ENCODE data around the gene ASIC1.
A peak's percentile ranks its signal among the peaks of the same experiment; 100 is the strongest.

The ASIC1 gene

GRCh38 chr12:50057000-50057841 lies at the start of gene ASIC1:
Gene ASIC1 (plus strand): TSS chr12:50057596. CDS start chr12:50058767, 1,171 bp downstream.
- H3K4me3 ChIP-seq (replicated peaks in 1 of 2; ENCODE audit: low read depth in 2 of 2, low read length in 2 of 2), result peak within 1 kb of the TSS; percentile 63
- TF ChIP-seq CTCF (IDR thresholded peaks at IDR 0.05; ENCODE audit: low read depth, low read length), result no peak
- peak; percentile 63 to 77 for DNase-seq (ENCODE audit: low read depth in 2 of 2)

DNA sequence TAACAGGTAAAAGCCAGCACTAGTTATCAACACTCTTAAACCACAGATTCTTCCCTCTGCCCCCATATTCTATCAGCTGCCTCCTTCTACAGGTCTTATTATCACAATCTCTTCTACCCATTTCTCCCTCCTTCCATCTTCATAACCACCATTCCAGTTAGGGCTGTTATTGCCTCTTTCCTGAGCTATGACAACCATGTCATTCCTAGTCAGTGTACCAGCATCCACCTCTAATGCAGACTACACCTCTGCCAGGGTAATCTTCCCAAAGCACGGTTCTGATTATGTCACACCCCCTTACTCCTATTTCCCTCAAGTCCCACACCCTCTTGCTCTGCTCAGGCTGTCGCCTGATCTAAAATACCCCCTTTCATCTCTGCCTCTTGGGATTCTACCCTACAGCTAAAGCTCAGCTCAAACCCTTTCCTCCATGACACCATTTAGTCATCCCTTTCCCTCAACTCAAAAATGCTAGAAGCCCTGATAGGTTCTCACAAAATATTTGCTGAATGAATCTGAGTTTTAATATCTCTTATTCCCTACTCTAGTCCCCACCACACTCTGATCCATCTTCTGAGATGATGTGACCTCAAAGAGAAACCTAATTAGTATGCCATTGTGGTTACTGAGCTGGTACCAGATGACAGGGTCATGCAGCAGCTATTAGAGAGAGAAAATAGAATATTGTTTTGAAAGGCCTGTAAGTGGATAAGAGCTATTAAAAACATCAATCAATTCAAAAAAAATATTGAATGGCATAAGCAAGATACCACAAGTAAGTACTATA lies 43.8 kb upstream of the ASIC1 start:
- no peak for DNase-seq (ENCODE audit: low read depth in 2 of 2)
- TF ChIP-seq CTCF (IDR thresholded peaks at IDR 0.05; ENCODE audit: low read depth, low read length), result no peak
- H3K4me3 ChIP-seq (replicated peaks in 1 of 2; ENCODE audit: low read depth in 2 of 2, low read length in 2 of 2), result no peak overlapping the region

GRCh38 chr12:50014342-50014741 lies 43.1 kb upstream of the ASIC1 start:
- H3K4me3 ChIP-seq (replicated peaks in 1 of 2; ENCODE audit: low read depth in 2 of 2, low read length in 2 of 2), result no peak overlapping the region
- no peak for DNase-seq (ENCODE audit: low read depth in 2 of 2)
- no peak for TF ChIP-seq CTCF (IDR thresholded peaks at IDR 0.05; ENCODE audit: low read depth, low read length)

DNA sequence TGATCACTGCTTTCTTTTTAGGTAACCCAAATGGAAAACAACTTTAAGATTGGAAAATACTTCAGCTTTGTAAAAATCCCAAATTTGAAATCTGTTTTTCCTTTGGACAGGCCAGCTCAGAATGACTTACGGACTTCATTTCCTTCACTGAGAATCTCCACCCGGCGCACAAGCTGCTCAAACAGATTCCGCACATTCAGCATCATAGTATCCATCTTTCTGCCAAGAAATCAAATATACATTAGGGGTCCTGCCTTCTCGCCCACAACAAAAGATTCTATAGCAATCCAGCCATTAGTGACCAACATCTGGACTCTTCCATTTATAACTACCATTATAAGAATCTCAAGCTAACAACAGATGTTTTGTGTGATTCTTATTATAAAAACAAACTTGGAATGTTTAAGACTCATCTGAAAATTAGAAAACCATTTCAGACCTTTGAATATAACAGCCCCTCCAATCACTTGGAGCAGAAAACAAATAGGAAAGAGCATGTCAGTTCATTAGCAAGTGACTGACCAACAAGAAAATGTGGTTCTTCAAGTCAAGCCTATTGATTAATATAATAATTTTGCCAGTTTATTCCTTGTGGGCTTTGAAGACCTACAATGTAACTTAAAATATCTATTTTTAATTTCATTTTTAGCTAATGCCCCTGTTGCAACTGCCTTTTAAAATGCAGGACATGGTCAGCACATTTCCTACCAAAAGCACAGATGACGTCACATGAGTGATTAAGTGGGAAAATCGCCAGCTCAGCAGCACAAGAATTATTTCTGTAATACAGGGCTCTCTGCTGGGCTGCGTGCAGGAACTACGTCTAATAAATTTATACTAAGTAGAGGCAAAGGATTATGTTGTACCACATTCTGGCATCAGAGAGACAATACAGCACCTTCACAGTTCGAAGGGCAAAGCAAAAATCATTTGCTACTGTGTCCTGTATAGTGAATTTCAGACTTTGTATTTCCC lies 40.6 kb upstream of the ASIC1 start:
- no peak for TF ChIP-seq CTCF (IDR thresholded peaks at IDR 0.05; ENCODE audit: low read depth, low read length)
- peak; percentile 94 to 96 for DNase-seq (ENCODE audit: low read depth in 2 of 2)
- H3K4me3 ChIP-seq (replicated peaks in 1 of 2; ENCODE audit: low read depth in 2 of 2, low read length in 2 of 2), result no peak overlapping the region

GRCh38 chr12:50017641-50018040 lies 39.8 kb upstream of the ASIC1 start:
- no peak overlapping the region for H3K4me3 ChIP-seq (replicated peaks in 1 of 2; ENCODE audit: low read depth in 2 of 2, low read length in 2 of 2)
- DNase-seq (ENCODE audit: low read depth in 2 of 2), result peak; percentile 64 to 74

More at GRCh38 chr12:50017641-50018040, 39.8 kb upstream of the ASIC1 start:
- TF ChIP-seq CTCF (IDR thresholded peaks at IDR 0.05; ENCODE audit: low read depth, low read length), result no peak
